NCI-H2107 (cell line): ENCODE data around the gene IQGAP3.

Experiments used
- DNase-seq: peaks from one replicate; lab custom pipeline; 2025; lab: John Stamatoyannopoulos, UW

Gene IQGAP3

GRCh38 chr1:156495401-156496140 is 76.8 kb downstream of the IQGAP3 start:
- DNase-seq: no peak

GRCh38 chr1:156494309-156494895 is 78.0 kb downstream of the IQGAP3 start:
- DNase-seq: no peak

- no peak for DNase-seq
Measured at GRCh38 chr1:156493742-156494141, 78.6 kb downstream of the IQGAP3 start.

GRCh38 chr1:156493154-156493631 is 79.2 kb downstream of the IQGAP3 start:
- DNase-seq: peak; percentile 9

- no peak for DNase-seq
Measured at GRCh38 chr1:156492591-156493080, 79.7 kb downstream of the IQGAP3 start.

- DNase-seq: no peak
Measured at GRCh38 chr1:156492013-156492590, 80.3 kb downstream of the IQGAP3 start.

- no peak for DNase-seq
Measured at GRCh38 chr1:156491151-156491949, 81.0 kb downstream of the IQGAP3 start.

- no peak for DNase-seq
Measured at GRCh38 chr1:156490401-156491032, 81.8 kb downstream of the IQGAP3 start.

- DNase-seq: no peak
Measured at GRCh38 chr1:156489935-156490293, 82.5 kb downstream of the IQGAP3 start.

- DNase-seq: peak; percentile 71
Measured at GRCh38 chr1:156489166-156489934, 83.0 kb downstream of the IQGAP3 start.

- no peak for DNase-seq
Measured at GRCh38 chr1:156488566-156489165, 83.7 kb downstream of the IQGAP3 start.

- no peak for DNase-seq
Measured at GRCh38 chr1:156487862-156488261, 84.5 kb downstream of the IQGAP3 start.

GRCh38 chr1:156486421-156487344 is 85.7 kb downstream of the IQGAP3 start:
- DNase-seq: no peak

GRCh38 chr1:156485984-156486383 is 86.4 kb downstream of the IQGAP3 start:
- DNase-seq: no peak

GRCh38 chr1:156484480-156485058 is 87.8 kb downstream of the IQGAP3 start:
- no peak for DNase-seq

- no peak for DNase-seq
Measured at GRCh38 chr1:156483397-156483796, 89.0 kb downstream of the IQGAP3 start.

- DNase-seq: no peak
Measured at GRCh38 chr1:156482276-156482675, 90.1 kb downstream of the IQGAP3 start.

- DNase-seq: no peak
Measured at GRCh38 chr1:156481527-156481926, 90.8 kb downstream of the IQGAP3 start.
